Mesenchymal stem cell (in vitro differentiated cells and primary cell): ENCODE results near the gene RAB4A.

Experiments
- DNase-seq: peaks from one replicate; pipeline ENCODE4 v3.0.0-alpha.2; 2013
- H2AFZ ChIP-seq: one replicate; pipeline ENCODE4 v1.6.1; 2013; ENCODE audit warnings: low read depth, mild to moderate bottlenecking, control low read depth, inconsistent platforms, low read length, moderate library complexity
- H2AK5ac ChIP-seq: 2 replicates; pipeline ENCODE4 v1.6.1; 2013; ENCODE audit warnings: low read length, moderate library complexity, mild to moderate bottlenecking, inconsistent platforms; ENCODE audit not compliant: severe bottlenecking
- H2BK120ac ChIP-seq: one replicate; pipeline ENCODE4 v1.6.1; 2013; ENCODE audit warnings: low read depth, mild to moderate bottlenecking, inconsistent platforms, low read length, moderate library complexity
- H2BK12ac ChIP-seq, 2 experiments: one replicate each; pipeline ENCODE4 v1.6.1; 2013; ENCODE audit warnings: inconsistent platforms in 2 of 2, low read length in 2 of 2, mild to moderate bottlenecking in 2 of 2, moderate library complexity in 2 of 2, control low read depth in 1 of 2
- H2BK15ac ChIP-seq: one replicate; pipeline ENCODE4 v1.6.1; 2013; ENCODE audit warnings: mild to moderate bottlenecking, low read depth, inconsistent platforms; ENCODE audit not compliant: poor library complexity, severe bottlenecking
- H2BK5ac ChIP-seq: 2 replicates; pipeline ENCODE4 v1.6.1; 2013; ENCODE audit warnings: low read depth, mild to moderate bottlenecking, low read length, control low read depth, inconsistent platforms; ENCODE audit not compliant: poor library complexity, severe bottlenecking
- H3K14ac ChIP-seq, 2 experiments: one replicate each; pipeline ENCODE4 v1.6.1; 2013; ENCODE audit warnings: inconsistent platforms in 2 of 2, low read length in 2 of 2, control low read depth in 1 of 2, mild to moderate bottlenecking in 1 of 2, moderate library complexity in 1 of 2
- H3K18ac ChIP-seq, 2 experiments: one replicate each; pipeline ENCODE4 v1.6.1; 2013; ENCODE audit warnings: inconsistent platforms in 2 of 2, low read length in 2 of 2, control low read depth in 1 of 2, low read depth in 1 of 2, mild to moderate bottlenecking in 1 of 2
- H3K23ac ChIP-seq, 2 experiments: one replicate each; pipeline ENCODE4 v1.6.1; 2013; ENCODE audit warnings: inconsistent platforms in 2 of 2, low read length in 2 of 2, mild to moderate bottlenecking in 2 of 2, moderate library complexity in 2 of 2, control low read depth in 1 of 2
- H3K27ac ChIP-seq: 2 replicates; pipeline ENCODE4 v1.5.1; 2013; ENCODE audit warnings: mild to moderate bottlenecking, moderate library complexity, low read length, control low read depth, inconsistent platforms; ENCODE audit not compliant: poor library complexity, severe bottlenecking
- H3K27me3 ChIP-seq, 2 experiments: 2 replicates each; pipeline versions ENCODE4 v1.6.1 to v1.7.0; 2013; ENCODE audit warnings: low read length in 2 of 2, mild to moderate bottlenecking in 2 of 2, moderate library complexity in 2 of 2, control low read depth in 1 of 2, inconsistent platforms in 1 of 2; ENCODE audit not compliant: control insufficient read depth in 1 of 2, insufficient read depth in 1 of 2
- H3K36me3 ChIP-seq, 2 experiments: 2 replicates each; pipeline versions ENCODE4 v1.6.1 to v1.7.0; 2013; ENCODE audit warnings: low read length in 2 of 2, control low read depth in 1 of 2, inconsistent platforms in 1 of 2, low read depth in 1 of 2, mild to moderate bottlenecking in 1 of 2; ENCODE audit not compliant: insufficient read depth in 2 of 2, control insufficient read depth in 1 of 2
- H3K4ac ChIP-seq, 2 experiments: one replicate each; pipeline ENCODE4 v1.6.1; 2013; ENCODE audit warnings: inconsistent platforms in 2 of 2, low read length in 2 of 2, mild to moderate bottlenecking in 2 of 2, moderate library complexity in 2 of 2, control low read depth in 1 of 2, low read depth in 1 of 2
- H3K4me1 ChIP-seq: 2 replicates; pipeline ENCODE4 v1.6.1; 2013; ENCODE audit warnings: low read depth, low read length, control low read depth; ENCODE audit not compliant: control insufficient read depth, insufficient read depth
- H3K4me2 ChIP-seq: 2 replicates; pipeline ENCODE4 v1.6.1; 2013; ENCODE audit warnings: low read length, mild to moderate bottlenecking, inconsistent platforms; ENCODE audit not compliant: poor library complexity, severe bottlenecking
- H3K4me3 ChIP-seq, 2 experiments: 2 replicates each; pipeline versions ENCODE4 v1.5.1 to v1.7.0; 2013; ENCODE audit warnings: low read length in 2 of 2, mild to moderate bottlenecking in 2 of 2, control low read depth in 1 of 2, low read depth in 1 of 2; ENCODE audit not compliant: insufficient read depth in 1 of 2
- H3K79me1 ChIP-seq: replicated peaks from 2 replicates; pipeline ENCODE4 v1.6.1; 2013; ENCODE audit warnings: mild to moderate bottlenecking, control low read depth, low read length, inconsistent platforms; ENCODE audit not compliant: poor library complexity, severe bottlenecking
- H3K9ac ChIP-seq: 2 replicates; pipeline ENCODE4 v1.7.0; 2013; ENCODE audit warnings: mild to moderate bottlenecking, low read length, moderate library complexity
- H3K9me3 ChIP-seq: 2 replicates; pipeline ENCODE4 v1.7.0; 2013; ENCODE audit warnings: mild to moderate bottlenecking, low read length; ENCODE audit not compliant: control insufficient read depth
- H4K8ac ChIP-seq: one replicate; pipeline ENCODE4 v1.6.1; 2013; ENCODE audit warnings: inconsistent platforms, mild to moderate bottlenecking, low read length, moderate library complexity
- H4K91ac ChIP-seq: one replicate; pipeline ENCODE4 v1.6.1; 2013; ENCODE audit warnings: mild to moderate bottlenecking, low read length, inconsistent platforms
- WGBS: methylation state at CpG from one replicate; pipeline ENCODE4 v1.1.7; 2013; ENCODE audit warnings: mixed read lengths; 5-methylcytosine and 5-hydroxymethylcytosine counted together

Gene RAB4A

DNA sequence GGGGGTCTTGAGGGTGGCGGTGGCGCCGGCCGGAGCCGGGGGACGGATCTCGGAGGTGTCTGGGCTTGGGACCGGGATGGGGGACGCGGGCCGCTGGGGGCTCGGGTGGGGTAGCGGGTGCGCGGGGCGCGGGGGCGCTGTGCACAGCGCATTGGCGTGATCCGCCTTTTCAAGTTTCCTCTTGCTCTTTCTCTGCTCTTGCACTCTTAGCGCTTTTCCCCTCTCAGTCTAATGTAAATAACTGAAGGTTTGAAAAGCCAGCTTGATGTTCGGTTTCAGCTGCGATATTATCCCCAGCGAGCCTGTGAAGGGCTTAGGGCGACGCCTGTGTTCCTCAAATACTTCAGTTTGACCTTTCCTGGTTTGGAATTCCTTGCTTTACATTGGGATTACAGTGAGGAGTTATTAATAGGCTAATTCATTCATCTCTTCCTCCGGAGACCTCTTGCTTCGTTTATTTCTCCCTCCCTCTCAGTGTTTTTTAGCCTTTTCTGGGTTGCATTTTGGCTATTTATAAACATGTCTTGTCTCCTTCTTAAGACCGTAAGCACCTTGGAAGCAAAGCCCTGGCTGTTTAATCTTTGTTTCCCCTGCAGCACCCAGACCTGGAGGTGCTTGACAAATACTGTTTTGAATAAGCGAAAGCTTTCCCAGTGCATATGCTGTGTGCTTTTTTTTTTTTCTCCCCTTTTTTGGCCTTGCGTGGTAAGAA lies 693 bp downstream of the RAB4A start:
- Histone ChIP-seq H2BK120ac (peak overlapping the region; percentile 80), H3K4me3 (peak overlapping the region; percentile 85 to 87), H3K18ac (peak overlapping the region; percentile 93 to 94), H4K91ac (peak overlapping the region; percentile 87), H3K9me3 (peaks cover 7% of the 10 kb centered on the region), H3K9ac (peak overlapping the region; percentile 84), H3K79me1 (peaks cover 3% of the 10 kb centered on the region), H3K4me1 (peaks cover 11% of the 10 kb centered on the region), H3K4ac (peak overlapping the region in 1 of 2 experiments; percentile 33), H3K27me3 (no peaks in the 10 kb centered on the region), H4K8ac (peak overlapping the region; percentile 80), H3K14ac (peak overlapping the region; percentile 38 to 62), H3K23ac (no peak overlapping the region), H3K4me2 (peak overlapping the region; percentile 91), H2AK5ac (no peak overlapping the region), H2BK15ac (peak overlapping the region; percentile 98), H2BK12ac (peak overlapping the region in 1 of 2 experiments; percentile 24), H2BK5ac (no peak overlapping the region), H3K27ac (peak overlapping the region; percentile 38), H2AFZ (peak overlapping the region; percentile 78), H3K36me3 (no peaks in the 10 kb centered on the region)
- DNase-seq = peak; percentile 58
- WGBS = 2% methylated on average over 19 of the region's 32 CpGs

- peak overlapping the region in 1 of 2 experiments; percentile 85 for H3K4me3 ChIP-seq
- peak overlapping the region; percentile 84 for H3K9ac ChIP-seq
- H2BK5ac ChIP-seq = no peak overlapping the region
- no peak overlapping the region for H2AFZ ChIP-seq
- 65% methylated on average over 11 of the region's 11 CpGs for WGBS
- H3K4me2 ChIP-seq = peak overlapping the region; percentile 91
- peaks cover 9% of the 10 kb centered on the region for H3K79me1 ChIP-seq
- no peak overlapping the region for H2BK15ac ChIP-seq
- H3K27ac ChIP-seq = peak overlapping the region; percentile 9
- H3K27me3 ChIP-seq = no peaks in the 10 kb centered on the region
- no peaks in the 10 kb centered on the region for H3K36me3 ChIP-seq
- H3K4ac ChIP-seq = no peak overlapping the region
- H2BK120ac ChIP-seq = no peak overlapping the region
- peaks cover 11% of the 10 kb centered on the region for H3K4me1 ChIP-seq
- no peak overlapping the region for H3K18ac ChIP-seq
- no peak overlapping the region for H4K91ac ChIP-seq
- DNase-seq = no peak
- H4K8ac ChIP-seq = no peak overlapping the region
- H3K14ac ChIP-seq = peak overlapping the region in 1 of 2 experiments; percentile 53
- H2BK12ac ChIP-seq = no peak overlapping the region
- no peak overlapping the region for H2AK5ac ChIP-seq
- no peaks in the 10 kb centered on the region for H3K9me3 ChIP-seq
- H3K23ac ChIP-seq = no peak overlapping the region
Observed at GRCh38 chr1:229272164-229273158, 1.6 kb downstream of the RAB4A start.

DNA sequence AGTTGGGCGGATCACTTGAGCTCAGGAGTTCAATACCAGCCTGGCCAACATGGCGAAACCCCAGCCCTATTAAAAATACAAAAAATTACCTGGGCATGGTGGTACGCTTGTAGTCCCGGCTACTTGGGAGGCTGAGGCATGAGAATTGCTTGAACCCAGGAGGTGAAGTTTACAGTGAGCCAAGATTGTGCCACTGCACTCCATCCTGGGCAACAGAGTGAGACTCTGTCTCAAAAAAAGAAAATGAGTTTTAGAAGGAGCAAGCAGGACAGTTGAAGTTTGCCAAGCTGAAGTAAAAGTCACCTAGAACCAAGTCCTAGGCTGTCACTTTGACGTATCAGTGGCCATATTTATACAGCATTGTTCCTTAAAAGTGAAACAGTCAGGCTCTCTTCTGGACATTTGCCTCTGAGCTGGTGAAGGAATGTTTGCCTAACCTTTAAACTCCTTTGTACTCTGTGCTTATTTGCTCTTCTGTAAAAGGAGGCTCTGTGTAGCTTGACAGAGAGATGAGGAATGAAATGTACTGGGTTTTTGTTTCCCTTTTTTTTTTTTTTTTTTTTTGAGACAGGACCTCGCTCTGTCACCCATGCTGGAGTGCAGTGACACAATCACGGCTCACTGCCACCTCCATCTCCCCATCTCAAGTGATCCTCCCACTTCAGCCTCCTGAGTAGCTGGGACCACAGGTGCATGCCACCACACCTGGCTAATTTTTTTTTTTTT lies 2.8 kb downstream of the RAB4A start:
- Histone ChIP-seq H2BK120ac (no peak overlapping the region), H3K23ac (no peak overlapping the region), H3K18ac (no peak overlapping the region), H3K9ac (no peak overlapping the region), H2BK15ac (no peak overlapping the region), H3K79me1 (peaks cover 18% of the 10 kb centered on the region), H3K27me3 (no peaks in the 10 kb centered on the region), H3K4me1 (peaks cover 11% of the 10 kb centered on the region), H3K27ac (no peak overlapping the region), H3K4me2 (no peak overlapping the region), H4K8ac (no peak overlapping the region), H2BK12ac (no peak overlapping the region), H2AFZ (no peak overlapping the region), H3K36me3 (no peaks in the 10 kb centered on the region), H3K4me3 (no peak overlapping the region), H4K91ac (no peak overlapping the region), H3K4ac (no peak overlapping the region), H2AK5ac (no peak overlapping the region), H3K14ac (no peak overlapping the region), H2BK5ac (no peak overlapping the region), H3K9me3 (no peaks in the 10 kb centered on the region)
- DNase-seq = no peak
- WGBS = 98% methylated on average over 6 of the region's 7 CpGs
